ENCODE measurements around the gene PRND. TPM values are rescaled to one million over a fixed set of nuclear protein-coding genes. Genes with fewer than 3 reads are reported as not detected.

The PRND gene
- total and polyA plus RNA-seq, 10 of the 15 experiments (the other 5 are each of a cell fraction or from before 2014, with no cell fraction given) = not detected

GRCh38 chr20:4720041-4720976, 1.4 kb upstream of the PRND start (continued):
- peak; percentile 81 for TF ChIP-seq ATF7 (IDR thresholded peaks at IDR 0.05; ENCODE audit: low read depth)
- no peak for TF ChIP-seq CEBPZ (IDR thresholded peaks at IDR 0.05; ENCODE audit: low read depth, low read length)
- no peak for TF ChIP-seq LARP7 (IDR thresholded peaks at IDR 0.05)
- peak in 1 of 2 experiments; percentile 44; a peak in 1 of 3 replicates for TF ChIP-seq EGR1 (IDR thresholded peaks at IDR 0.05; ENCODE audit: borderline replicate concordance in 1 of 2, low read depth in 2 of 2, low read length in 2 of 2)
- TF ChIP-seq IRF5 (IDR thresholded peaks at IDR 0.05; ENCODE audit: borderline replicate concordance) = no peak
- TF ChIP-seq CREB1 (IDR thresholded peaks at IDR 0.05; ENCODE audit: low read depth) = peak; percentile 29; the same call in 1 of the 2 replicates
- TF ChIP-seq SIN3A (IDR thresholded peaks at IDR 0.05; ENCODE audit: low read depth, low read length) = no peak
- no peak for TF ChIP-seq JUND (IDR thresholded peaks at IDR 0.05; ENCODE audit: low read depth, low read length)
- TF ChIP-seq CTCF (IDR thresholded peaks at IDR 0.05 in 2 of 3, conservative IDR thresholded peaks at IDR 0.05 in 1 of 3; ENCODE audit: control insufficient read depth in 2 of 3, extremely low read depth in 1 of 3, insufficient read depth in 1 of 3, low read depth in 3 of 3, low read length in 3 of 3) = peak; percentile 65 to 86 (median 72); a peak in 5 of 6 replicates
- TF ChIP-seq MEF2B (IDR thresholded peaks at IDR 0.05; ENCODE audit: partially characterized antibody, poor library complexity, severe bottlenecking) = no peak
- TF ChIP-seq USF1 (IDR thresholded peaks at IDR 0.05; ENCODE audit: borderline replicate concordance, extremely low read length, insufficient read depth, low read depth, low read length) = no peak
- no peak for TF ChIP-seq POLR2AphosphoS2 (IDR thresholded peaks at IDR 0.05; ENCODE audit: low read depth, low read length)
- peak; percentile 66; the same call in 1 of the 2 replicates for TF ChIP-seq ATF2 (IDR thresholded peaks at IDR 0.05; ENCODE audit: low read length)
- TF ChIP-seq RELB (IDR thresholded peaks at IDR 0.05; ENCODE audit: low read depth) = peak; percentile 80
- no peak for TF ChIP-seq EZH2 (IDR thresholded peaks at IDR 0.05; ENCODE audit: borderline replicate concordance, control insufficient read depth, low read depth, low read length)
- TF ChIP-seq CHD1 (IDR thresholded peaks at IDR 0.05; ENCODE audit: low read depth, low read length) = no peak
